ENCODE data around the gene VMO1. TPM values are rescaled to one million over a fixed set of nuclear protein-coding genes. Genes with fewer than 3 reads are reported as not detected.

Gene VMO1
- total and polyA plus RNA-seq, 2 donors, result 2.7 to 30.6 TPM

Other genes with a start within 250 kb of the VMO1 start
- gene MYBBP1A, start 231.0 kb downstream of the VMO1 start, total RNA-seq, result 21.5 TPM
- gene MYBBP1A, start 231.0 kb downstream of the VMO1 start, polyA plus RNA-seq, result 36.9 TPM
- gene GGT6, start 225.8 kb downstream of the VMO1 start, total RNA-seq, result 0.90 TPM
- gene GGT6, start 225.8 kb downstream of the VMO1 start, polyA plus RNA-seq, result 3.7 TPM
- 0.57 TPM for gene SMTNL2, start 201.8 kb downstream of the VMO1 start, total RNA-seq
- gene SMTNL2, start 201.8 kb downstream of the VMO1 start, polyA plus RNA-seq, result 1.6 TPM
- gene ALOX15, start 144.7 kb downstream of the VMO1 start, total RNA-seq, result 1.6 TPM
- gene ALOX15, start 144.7 kb downstream of the VMO1 start, polyA plus RNA-seq, result 0.48 TPM
- 7.7 TPM for gene PELP1, start 82.2 kb downstream of the VMO1 start, total RNA-seq
- 26.9 TPM for gene PELP1, start 82.2 kb downstream of the VMO1 start, polyA plus RNA-seq
- 60.2 TPM for gene ARRB2, start 75.7 kb downstream of the VMO1 start, total RNA-seq
- 91.2 TPM for gene ARRB2, start 75.7 kb downstream of the VMO1 start, polyA plus RNA-seq
- 28.1 TPM for gene MED11, start 54.9 kb downstream of the VMO1 start, total RNA-seq
- gene MED11, start 54.9 kb downstream of the VMO1 start, polyA plus RNA-seq, result 40.3 TPM
- gene ZMYND15, start 46.5 kb downstream of the VMO1 start, total RNA-seq, result 0.52 TPM
- gene ZMYND15, start 46.5 kb downstream of the VMO1 start, polyA plus RNA-seq, result 3.8 TPM
- 3.3 TPM for gene CXCL16, start 46.4 kb downstream of the VMO1 start, total RNA-seq
- gene CXCL16, start 46.4 kb downstream of the VMO1 start, polyA plus RNA-seq, result 32.9 TPM
- gene TM4SF5, start 14.5 kb downstream of the VMO1 start, total RNA-seq, result not detected
- 0.14 TPM for gene TM4SF5, start 14.5 kb downstream of the VMO1 start, polyA plus RNA-seq
- 0.14 TPM for gene GLTPD2, start 2.6 kb upstream of the VMO1 start, total RNA-seq
- 0.16 TPM for gene GLTPD2, start 2.6 kb upstream of the VMO1 start, polyA plus RNA-seq
- gene PSMB6, start 9.8 kb upstream of the VMO1 start, total RNA-seq, result 183 TPM
- 122 TPM for gene PSMB6, start 9.8 kb upstream of the VMO1 start, polyA plus RNA-seq
- 14.5 TPM for gene PLD2, start 20.8 kb upstream of the VMO1 start, total RNA-seq
- 30.7 TPM for gene PLD2, start 20.8 kb upstream of the VMO1 start, polyA plus RNA-seq
- 10.2 TPM for gene MINK1, start 47.0 kb upstream of the VMO1 start, total RNA-seq
- 83.8 TPM for gene MINK1, start 47.0 kb upstream of the VMO1 start, polyA plus RNA-seq
- 0.57 TPM for gene C17orf107, start 113.2 kb upstream of the VMO1 start, total RNA-seq
- gene C17orf107, start 113.2 kb upstream of the VMO1 start, polyA plus RNA-seq, result 1.2 TPM
- 0.24 TPM for gene CHRNE, start 116.7 kb upstream of the VMO1 start, total RNA-seq
- gene CHRNE, start 116.7 kb upstream of the VMO1 start, polyA plus RNA-seq, result 1.9 TPM
- 0.14 TPM for gene GP1BA, start 145.9 kb upstream of the VMO1 start, total RNA-seq
- 0.09 TPM for gene GP1BA, start 145.9 kb upstream of the VMO1 start, polyA plus RNA-seq
- 46.7 TPM for gene SLC25A11, start 153.7 kb upstream of the VMO1 start, total RNA-seq
- 30.9 TPM for gene SLC25A11, start 153.7 kb upstream of the VMO1 start, polyA plus RNA-seq
- 73.0 TPM for gene RNF167, start 153.9 kb upstream of the VMO1 start, total RNA-seq
- 189 TPM for gene RNF167, start 153.9 kb upstream of the VMO1 start, polyA plus RNA-seq
- gene PFN1, start 162.2 kb upstream of the VMO1 start, total RNA-seq, result 635 TPM
- gene PFN1, start 162.2 kb upstream of the VMO1 start, polyA plus RNA-seq, result 727 TPM
- gene ENO3, start 164.8 kb upstream of the VMO1 start, total RNA-seq, result 12.4 TPM
- 25.7 TPM for gene ENO3, start 164.8 kb upstream of the VMO1 start, polyA plus RNA-seq
- 60.9 TPM for gene SPAG7, start 181.5 kb upstream of the VMO1 start, total RNA-seq
- 98.8 TPM for gene SPAG7, start 181.5 kb upstream of the VMO1 start, polyA plus RNA-seq
- 2.8 TPM for gene CAMTA2, start 201.3 kb upstream of the VMO1 start, total RNA-seq
- 51.5 TPM for gene CAMTA2, start 201.3 kb upstream of the VMO1 start, polyA plus RNA-seq
- gene INCA1, start 211.2 kb upstream of the VMO1 start, total RNA-seq, result 0.24 TPM
- 1.5 TPM for gene INCA1, start 211.2 kb upstream of the VMO1 start, polyA plus RNA-seq
- 10.8 TPM for gene KIF1C, start 211.6 kb upstream of the VMO1 start, total RNA-seq
- gene KIF1C, start 211.6 kb upstream of the VMO1 start, polyA plus RNA-seq, result 15.4 TPM
- gene SLC52A1, start 249.1 kb upstream of the VMO1 start, total RNA-seq, result 0.80 TPM
- 0.96 TPM for gene SLC52A1, start 249.1 kb upstream of the VMO1 start, polyA plus RNA-seq

Measured in thymus (tissue), 2 donors.